ENCODE measurements around the gene CDRT15L2. TPM values are rescaled to one million over a fixed set of nuclear protein-coding genes. Genes with fewer than 3 reads are reported as not detected.
"Not testable (repeated sequence)": the region's sequence is repeated elsewhere in the genome, so short reads cannot be mapped to it uniquely, and the experiment has no call there.

Gene CDRT15L2
- total RNA-seq = not detected
- total RNA-seq (2013) = not detected

DNA sequence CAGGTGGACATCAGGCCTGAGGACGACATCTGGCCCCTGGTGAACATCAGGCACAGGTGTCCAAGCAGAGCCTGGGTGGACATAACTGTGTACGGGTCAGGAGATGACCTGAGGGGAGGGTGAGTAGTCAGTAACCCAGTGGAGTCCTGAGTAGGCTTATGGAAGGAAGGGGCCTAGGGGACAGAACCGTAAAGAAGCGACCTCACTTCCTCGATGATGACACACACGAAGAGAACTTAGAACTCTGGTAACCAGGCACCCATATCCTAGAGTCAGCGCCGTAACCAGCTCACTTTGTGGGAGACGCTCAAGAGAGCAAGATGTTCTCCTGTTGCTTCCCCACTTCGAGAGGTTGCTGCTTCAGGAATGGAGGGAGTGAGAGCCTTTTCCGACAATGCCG is at the start of gene CDRT15L2:
Gene CDRT15L2, plus strand, starts transcription at position 301 of the 400 bp plus-strand sequence. Its CDS starts 20 bp downstream, at position 321.
- H3K4me1 ChIP-seq (ENCODE audit: control insufficient read depth, insufficient read depth, low read length); H3K36me3 Mint-ChIP-seq; H3K4me3 Mint-ChIP-seq; H3K9me3 ChIP-seq (ENCODE audit: control insufficient read depth, insufficient read depth, low read length); H3K9me3 Mint-ChIP-seq; H3K27ac Mint-ChIP-seq; H3K27ac ChIP-seq (ENCODE audit: low read length); H3K27me3 ChIP-seq (ENCODE audit: control insufficient read depth, insufficient read depth, low read length); DNase-seq; H3K27me3 Mint-ChIP-seq (ENCODE audit: low read depth in 2 of 2); H3K4me1 Mint-ChIP-seq; ATAC-seq; intact Hi-C loops (cut with micrococcal nuclease); H3K4me3 ChIP-seq (ENCODE audit: low read length); H3K36me3 ChIP-seq (ENCODE audit: control insufficient read depth, insufficient read depth, low read length): not testable (repeated sequence)
- 92% methylated on average over 9 of the region's 12 CpGs for WGBS (ENCODE audit: insufficient coverage)

DNA sequence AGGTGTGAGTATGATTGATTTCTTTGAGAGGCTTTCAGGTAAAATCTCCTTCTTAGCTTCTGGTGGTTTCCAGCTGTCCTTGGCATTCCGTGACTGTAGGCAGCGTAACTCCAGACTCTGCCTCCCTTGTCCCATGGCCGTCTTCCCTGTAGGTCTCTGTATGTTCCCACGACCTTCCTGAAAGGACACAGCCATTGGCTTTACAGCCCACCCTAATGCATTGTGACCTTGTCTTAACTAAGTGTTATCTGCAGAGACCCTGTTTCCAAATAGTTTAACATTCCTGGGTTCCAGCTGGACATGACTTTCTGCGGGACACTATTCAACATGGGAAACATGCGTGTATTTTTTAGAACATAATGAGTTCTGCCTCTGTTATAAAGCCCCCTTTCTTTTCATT is 49.4 kb upstream of the CDRT15L2 start:
- peak overlapping the region; percentile 84 to 86 for H3K27ac Mint-ChIP-seq
- peaks cover 21 to 23% of the 10 kb centered on the region in 2 donors for H3K4me1 Mint-ChIP-seq
- H3K4me1 ChIP-seq (ENCODE audit: control insufficient read depth, insufficient read depth, low read length); H3K36me3 ChIP-seq (ENCODE audit: control insufficient read depth, insufficient read depth, low read length); ATAC-seq; H3K9me3 ChIP-seq (ENCODE audit: control insufficient read depth, insufficient read depth, low read length); H3K27me3 ChIP-seq (ENCODE audit: control insufficient read depth, insufficient read depth, low read length); H3K4me3 ChIP-seq (ENCODE audit: low read length); H3K36me3 Mint-ChIP-seq; DNase-seq; intact Hi-C loops (cut with micrococcal nuclease); H3K27me3 Mint-ChIP-seq (ENCODE audit: low read depth in 2 of 2); H3K27ac ChIP-seq (ENCODE audit: low read length); H3K9me3 Mint-ChIP-seq: not testable (repeated sequence)
- peak overlapping the region; percentile 90 for H3K4me3 Mint-ChIP-seq
- 84% methylated on average over 3 of the region's 6 CpGs for WGBS (ENCODE audit: insufficient coverage)

DNA sequence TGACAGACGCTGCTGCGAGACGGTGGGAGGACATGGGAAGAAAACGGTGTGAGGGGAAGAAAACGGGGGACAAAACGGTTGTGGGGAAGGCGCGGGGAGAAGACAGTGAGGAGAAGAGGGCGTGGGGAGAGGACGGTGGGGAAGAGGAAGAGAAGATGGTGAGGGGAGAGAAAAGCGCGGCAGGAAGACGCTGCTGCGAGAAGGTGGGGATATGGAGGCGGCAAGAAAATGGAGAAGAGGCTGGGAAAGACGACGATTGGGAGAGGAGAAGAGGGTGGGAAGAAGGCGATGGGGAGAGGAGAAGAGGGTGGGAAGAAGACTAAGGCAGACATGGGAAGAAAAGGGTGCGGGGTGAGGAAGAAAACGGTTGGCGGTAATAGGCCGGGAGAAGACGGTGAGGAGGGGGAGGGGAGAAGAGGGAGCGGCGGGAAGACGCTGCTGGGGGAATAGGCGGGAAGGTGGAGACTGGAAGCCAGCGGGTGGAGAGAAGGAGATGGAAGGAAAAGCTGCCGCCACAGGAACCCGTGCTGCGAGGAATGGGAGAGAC is 46.9 kb upstream of the CDRT15L2 start:
- Mint-ChIP-seq H3K4me3 (peak overlapping the region; percentile 94), H3K27ac (peak overlapping the region; percentile 81 to 89), H3K4me1 (peaks cover 23 to 26% of the 10 kb centered on the region in 2 donors)
- WGBS (ENCODE audit: insufficient coverage) = 0% methylated on average over 9 of the region's 31 CpGs
- H3K36me3 ChIP-seq (ENCODE audit: control insufficient read depth, insufficient read depth, low read length); H3K9me3 Mint-ChIP-seq; H3K9me3 ChIP-seq (ENCODE audit: control insufficient read depth, insufficient read depth, low read length); intact Hi-C loops (cut with micrococcal nuclease); DNase-seq; H3K27ac ChIP-seq (ENCODE audit: low read length); ATAC-seq; H3K4me1 ChIP-seq (ENCODE audit: control insufficient read depth, insufficient read depth, low read length); H3K27me3 ChIP-seq (ENCODE audit: control insufficient read depth, insufficient read depth, low read length); H3K36me3 Mint-ChIP-seq; H3K27me3 Mint-ChIP-seq (ENCODE audit: low read depth in 2 of 2): not testable (repeated sequence)
- H3K4me3 ChIP-seq (ENCODE audit: low read length) = peak overlapping the region; percentile 34

DNA sequence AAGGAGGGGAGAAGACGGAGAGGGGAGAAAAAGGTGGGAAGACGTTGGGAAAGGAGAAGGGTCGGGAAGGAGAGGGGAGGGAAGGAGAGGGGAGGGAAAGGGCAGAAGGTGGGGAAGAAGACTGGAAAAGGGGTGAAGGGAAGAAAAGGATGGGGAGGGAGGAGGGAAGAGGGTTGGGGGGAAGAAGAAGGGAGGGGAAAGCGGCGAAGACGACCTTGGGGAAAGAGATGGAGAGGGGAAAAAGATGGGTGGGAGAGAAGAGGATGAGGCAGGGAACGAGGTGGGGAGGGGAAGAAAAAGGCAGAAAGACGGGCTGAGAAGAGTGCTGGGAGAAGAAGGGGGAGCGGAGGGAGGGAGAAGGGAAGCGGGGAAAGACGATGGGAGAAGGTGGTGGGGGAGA is 46.3 kb upstream of the CDRT15L2 start:
- H3K27me3 ChIP-seq (ENCODE audit: control insufficient read depth, insufficient read depth, low read length); H3K36me3 ChIP-seq (ENCODE audit: control insufficient read depth, insufficient read depth, low read length); H3K27me3 Mint-ChIP-seq (ENCODE audit: low read depth in 2 of 2); H3K9me3 ChIP-seq (ENCODE audit: control insufficient read depth, insufficient read depth, low read length); H3K9me3 Mint-ChIP-seq; intact Hi-C loops (cut with micrococcal nuclease); H3K27ac ChIP-seq (ENCODE audit: low read length); ATAC-seq; H3K36me3 Mint-ChIP-seq; H3K4me1 ChIP-seq (ENCODE audit: control insufficient read depth, insufficient read depth, low read length); H3K4me3 ChIP-seq (ENCODE audit: low read length): not testable (repeated sequence)
- peak in 1 of 2 donors; percentile 7 for DNase-seq
- Mint-ChIP-seq H3K4me1 (peaks cover 23 to 26% of the 10 kb centered on the region in 2 donors), H3K4me3 (peak overlapping the region; percentile 94), H3K27ac (peak overlapping the region; percentile 81 to 89)
- WGBS (ENCODE audit: insufficient coverage) = 32% methylated on average over 8 of the region's 11 CpGs

DNA sequence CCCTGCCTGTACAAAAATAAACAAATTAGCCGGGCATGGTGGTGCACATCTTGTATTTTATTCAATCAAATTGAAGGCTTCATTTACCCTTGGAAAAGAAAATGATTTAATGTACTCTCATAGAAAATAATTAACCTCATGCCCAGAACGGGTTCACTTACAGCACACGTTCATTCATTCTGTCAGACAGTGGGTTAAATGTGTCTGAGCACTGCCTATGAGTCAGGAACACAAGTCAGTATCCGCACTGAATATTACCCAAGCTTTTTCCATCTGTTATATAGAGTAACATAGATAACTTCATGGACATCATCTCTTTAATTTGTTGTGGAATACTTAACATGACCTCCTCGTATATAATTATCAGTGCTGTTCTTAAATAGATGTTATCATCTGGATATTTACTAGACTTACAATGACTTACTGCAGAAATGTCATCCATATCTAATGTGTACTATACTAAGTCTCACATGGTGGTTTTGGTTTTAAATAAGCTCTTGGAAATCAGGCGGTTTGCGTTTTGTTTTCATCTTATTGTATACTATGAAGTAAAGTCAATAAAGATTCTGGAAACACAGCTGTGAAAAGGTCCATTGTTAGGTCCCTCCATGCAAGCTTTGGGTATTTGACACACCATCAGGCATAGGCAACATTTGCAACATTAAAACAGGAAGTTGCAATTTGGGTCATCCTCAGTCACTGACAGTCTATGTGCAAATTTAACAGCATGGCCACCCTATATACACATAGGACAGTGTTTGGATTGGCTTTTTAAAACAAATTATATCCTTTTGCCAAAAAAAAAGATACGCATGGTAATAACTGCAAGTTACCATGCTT is 44.6 kb upstream of the CDRT15L2 start:
- DNase-seq (peak in 1 of 2 donors; percentile 8), ATAC-seq (peak in 1 of 3 donors; percentile 22)
- H3K36me3 Mint-ChIP-seq; H3K9me3 Mint-ChIP-seq; H3K4me1 ChIP-seq (ENCODE audit: control insufficient read depth, insufficient read depth, low read length); H3K9me3 ChIP-seq (ENCODE audit: control insufficient read depth, insufficient read depth, low read length); H3K4me3 ChIP-seq (ENCODE audit: low read length); H3K27me3 Mint-ChIP-seq (ENCODE audit: low read depth in 2 of 2); intact Hi-C loops (cut with micrococcal nuclease); H3K36me3 ChIP-seq (ENCODE audit: control insufficient read depth, insufficient read depth, low read length); H3K27me3 ChIP-seq (ENCODE audit: control insufficient read depth, insufficient read depth, low read length); H3K27ac ChIP-seq (ENCODE audit: low read length): not testable (repeated sequence)
- WGBS (ENCODE audit: insufficient coverage) = 79% methylated on average over 2 of the region's 8 CpGs
- H3K27ac Mint-ChIP-seq = peak overlapping the region; percentile 76 to 80
- H3K4me1 Mint-ChIP-seq = peaks cover 23 to 26% of the 10 kb centered on the region in 2 donors
- peak overlapping the region; percentile 72 for H3K4me3 Mint-ChIP-seq

DNA sequence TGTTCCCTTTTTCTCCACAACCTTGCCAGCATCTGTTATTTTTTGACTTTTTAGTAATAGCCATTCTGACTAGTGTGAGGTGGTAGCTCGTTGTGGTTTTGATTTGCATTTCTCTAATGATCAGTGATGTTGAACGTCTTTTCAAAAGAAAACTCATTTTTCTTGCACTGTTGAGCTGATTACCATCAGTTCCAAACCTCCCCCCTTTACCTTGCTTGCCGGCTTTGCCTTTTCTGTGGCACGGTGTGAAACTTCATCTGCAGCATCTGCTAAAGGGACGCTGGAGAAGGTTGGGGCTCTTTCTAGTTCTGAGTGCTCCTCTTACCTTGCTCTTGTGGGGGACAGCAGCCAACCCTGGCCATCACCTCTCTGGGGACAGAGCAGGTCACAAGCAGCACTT is 39.1 kb upstream of the CDRT15L2 start:
- H3K4me3 Mint-ChIP-seq; H3K9me3 Mint-ChIP-seq; H3K4me1 Mint-ChIP-seq; H3K27ac ChIP-seq (ENCODE audit: low read length); H3K27me3 Mint-ChIP-seq (ENCODE audit: low read depth in 2 of 2); intact Hi-C loops (cut with micrococcal nuclease); ATAC-seq; DNase-seq; H3K4me1 ChIP-seq (ENCODE audit: control insufficient read depth, insufficient read depth, low read length); H3K4me3 ChIP-seq (ENCODE audit: low read length); H3K27me3 ChIP-seq (ENCODE audit: control insufficient read depth, insufficient read depth, low read length); H3K36me3 ChIP-seq (ENCODE audit: control insufficient read depth, insufficient read depth, low read length); H3K9me3 ChIP-seq (ENCODE audit: control insufficient read depth, insufficient read depth, low read length); H3K36me3 Mint-ChIP-seq; H3K27ac Mint-ChIP-seq: not testable (repeated sequence)
- WGBS (ENCODE audit: insufficient coverage) = no CpG with 5 or more reads among the region's 5 CpGs

DNA sequence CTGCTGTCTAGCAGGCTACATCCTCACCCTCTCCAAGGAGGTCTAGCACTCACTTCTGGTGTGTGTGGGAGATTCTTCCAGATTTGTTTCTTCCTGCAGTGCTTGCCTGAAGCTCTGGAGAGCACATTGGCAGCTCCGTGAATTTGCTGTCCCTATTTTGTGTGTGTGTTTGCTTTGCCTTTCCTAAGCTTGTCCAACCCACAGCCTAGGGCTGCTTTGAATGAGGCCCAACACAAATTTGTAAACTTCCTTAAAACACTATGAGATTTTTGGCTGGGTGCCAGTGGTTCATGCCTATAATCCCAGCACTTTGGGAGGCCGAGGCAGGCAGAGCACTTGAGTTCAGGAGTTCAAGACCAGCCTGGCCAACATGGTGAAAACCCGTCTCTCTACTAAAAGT is 38.7 kb upstream of the CDRT15L2 start:
- H3K27me3 Mint-ChIP-seq (ENCODE audit: low read depth in 2 of 2); H3K9me3 Mint-ChIP-seq; H3K4me3 Mint-ChIP-seq; ATAC-seq; H3K36me3 Mint-ChIP-seq; H3K27ac ChIP-seq (ENCODE audit: low read length); intact Hi-C loops (cut with micrococcal nuclease); H3K4me1 Mint-ChIP-seq; H3K9me3 ChIP-seq (ENCODE audit: control insufficient read depth, insufficient read depth, low read length); DNase-seq; H3K27me3 ChIP-seq (ENCODE audit: control insufficient read depth, insufficient read depth, low read length); H3K36me3 ChIP-seq (ENCODE audit: control insufficient read depth, insufficient read depth, low read length); H3K4me1 ChIP-seq (ENCODE audit: control insufficient read depth, insufficient read depth, low read length); H3K27ac Mint-ChIP-seq; H3K4me3 ChIP-seq (ENCODE audit: low read length): not testable (repeated sequence)
- no CpG with 5 or more reads among the region's 3 CpGs for whole genome bisulfite sequencing (ENCODE audit: insufficient coverage)

Measured in natural killer cell (primary cell).